IMR-90 (cell line): ENCODE data around the gene SARNP. TPM values are rescaled to one million over a fixed set of nuclear protein-coding genes. Genes with fewer than 3 reads are reported as not detected.

Source experiments
- ATAC-seq: fragments of 200-7000 bp; cut with Tn5 transposase; 2 replicates; pipeline ENCODE4 v1.9.1; 2020; ENCODE audit warnings: low read depth, mild to moderate bottlenecking, moderate library complexity
- BruUV-seq: library from RNA; stranded (reverse); fragments of 400-500 nt; replicated peaks from 2 replicates; lab custom pipeline; 2021; lab: Mats Ljungman, UMichigan
- CTCF ChIA-PET: fragments of 300-600 bp; formaldehyde crosslinking; extraction: SDS; loops from one replicate; lab custom pipeline; 2021; ENCODE audit warnings: antibody characterized with exemption; lab: Yijun Ruan, JAX
- POLR2A ChIA-PET: fragments of 300-600 bp; sonication (Branson Sonifier 250); formaldehyde crosslinking; loops from one replicate; lab custom pipeline; 2022; ENCODE audit warnings: antibody characterized with exemption; ENCODE audit not compliant: unreplicated experiment; lab: Charles Lee
- DNase-seq: peaks from one replicate; pipeline ENCODE4 v3.0.0; 2013
- H2AFZ ChIP-seq: replicated peaks from 2 replicates; pipeline ENCODE3; 2013; ENCODE audit warnings: low read length, mild to moderate bottlenecking; ENCODE audit not compliant: poor library complexity
- H2AK5ac ChIP-seq: 2 replicates; pipeline ENCODE4 v1.6.1; 2013; ENCODE audit warnings: low read depth, low read length, inconsistent platforms
- H2AK9ac ChIP-seq: replicated peaks from 2 replicates; pipeline ENCODE3; 2013; ENCODE audit warnings: mild to moderate bottlenecking, low read depth, low read length, moderate library complexity; ENCODE audit not compliant: poor library complexity
- H2BK120ac ChIP-seq: 2 replicates; pipeline ENCODE4 v1.6.1; 2013; ENCODE audit warnings: low read depth, low read length, inconsistent platforms
- H2BK15ac ChIP-seq: 3 replicates; pipeline ENCODE4 v1.6.1; 2013; ENCODE audit warnings: low read depth, low read length, inconsistent platforms
- H2BK20ac ChIP-seq: 2 replicates; pipeline ENCODE4 v1.6.1; 2013; ENCODE audit warnings: low read depth, mild to moderate bottlenecking, inconsistent platforms, low read length, moderate library complexity
- H2BK5ac ChIP-seq: 2 replicates; pipeline ENCODE4 v1.6.1; 2013; ENCODE audit warnings: mild to moderate bottlenecking, low read depth, low read length, inconsistent platforms; ENCODE audit not compliant: poor library complexity, severe bottlenecking
- H3K14ac ChIP-seq: replicated peaks from 2 replicates; pipeline ENCODE4 v1.6.1; 2013; ENCODE audit warnings: low read depth, low read length, inconsistent platforms
- H3K18ac ChIP-seq: 2 replicates; pipeline ENCODE4 v1.6.1; 2013; ENCODE audit warnings: low read depth, low read length, control low read depth
- H3K23ac ChIP-seq: 2 replicates; pipeline ENCODE4 v1.6.1; 2013; ENCODE audit warnings: low read depth, low read length, inconsistent platforms
- H3K27ac ChIP-seq: 2 replicates; pipeline ENCODE4 v1.5.1; 2013; ENCODE audit warnings: mild to moderate bottlenecking, control low read depth, low read length; ENCODE audit not compliant: insufficient read depth
- H3K27me3 ChIP-seq: 2 replicates; pipeline ENCODE4 v1.6.1; 2013; ENCODE audit warnings: low read length; ENCODE audit not compliant: control insufficient read depth, insufficient read depth
- H3K36me3 ChIP-seq: 2 replicates; pipeline ENCODE4 v1.6.1; 2013; ENCODE audit warnings: low read length, mixed read lengths; ENCODE audit not compliant: control insufficient read depth, insufficient read depth
- H3K4ac ChIP-seq: 2 replicates; pipeline ENCODE4 v1.6.1; 2013; ENCODE audit warnings: low read depth, low read length, inconsistent platforms
- H3K4me1 ChIP-seq: 2 replicates; pipeline ENCODE4 v1.6.1; 2013; ENCODE audit warnings: low read length, mixed read lengths; ENCODE audit not compliant: control insufficient read depth, insufficient read depth
- H3K4me2 ChIP-seq: 2 replicates; pipeline ENCODE4 v1.6.1; 2013; ENCODE audit warnings: low read depth, mild to moderate bottlenecking, control low read depth, low read length, moderate library complexity
- H3K4me3 ChIP-seq: 2 replicates; pipeline ENCODE4 v1.5.1; 2013; ENCODE audit warnings: low read depth, mild to moderate bottlenecking, control low read depth, low read length, moderate library complexity; ENCODE audit not compliant: insufficient read depth
- H3K56ac ChIP-seq: 2 replicates; pipeline ENCODE4 v1.6.1; 2013; ENCODE audit warnings: low read length, inconsistent platforms; ENCODE audit not compliant: insufficient read depth; ENCODE audit errors: extremely low read depth
- H3K79me1 ChIP-seq, 2 experiments: 2 replicates each; pipeline ENCODE4 v1.6.1; 2013; ENCODE audit warnings: low read length in 2 of 2, inconsistent platforms in 1 of 2, low read depth in 1 of 2
- H3K9ac ChIP-seq: 2 replicates; pipeline ENCODE4 v1.6.1; 2013; ENCODE audit warnings: low read depth, low read length, control low read depth
- H3K9me1 ChIP-seq: 2 replicates; pipeline ENCODE4 v1.6.1; 2013; ENCODE audit warnings: low read length, inconsistent platforms; ENCODE audit not compliant: insufficient read depth
- H3K9me3 ChIP-seq: 2 replicates; pipeline ENCODE4 v1.6.1; 2013; ENCODE audit warnings: low read length; ENCODE audit not compliant: control insufficient read depth, insufficient read depth
- H4K20me1 ChIP-seq: 2 replicates; pipeline ENCODE4 v1.6.1; 2013; ENCODE audit warnings: low read length, inconsistent platforms; ENCODE audit not compliant: insufficient read depth
- H4K5ac ChIP-seq: 2 replicates; pipeline ENCODE4 v1.6.1; 2013; ENCODE audit warnings: mild to moderate bottlenecking, low read depth, low read length, control low read depth
- H4K8ac ChIP-seq, 2 experiments: 2 replicates each; pipeline ENCODE4 v1.6.1; 2013; ENCODE audit warnings: low read depth in 2 of 2, low read length in 2 of 2, control low read depth in 1 of 2, inconsistent platforms in 1 of 2
- H4K91ac ChIP-seq: 2 replicates; pipeline ENCODE4 v1.6.1; 2013; ENCODE audit warnings: low read depth, low read length, inconsistent platforms; ENCODE audit not compliant: insufficient read depth
- BHLHE40 ChIP-seq: fragments of 150-350 bp; IDR thresholded peaks from 2 replicates; pipeline ENCODE4 v1.6.1; 2016; ENCODE audit warnings: mild to moderate bottlenecking, low read depth, low read length
- CHD1 ChIP-seq: IDR thresholded peaks from 2 replicates; pipeline ENCODE4 v1.6.1; 2012; ENCODE audit warnings: low read depth, low read length, improper control_type of control experiment
- NFE2L2 ChIP-seq: fragments of 150-350 bp; IDR thresholded peaks from 2 replicates; pipeline ENCODE4 v1.6.1; 2016; ENCODE audit warnings: low read depth, mild to moderate bottlenecking, low read length
- POLR2A ChIP-seq: IDR thresholded peaks from 2 replicates; pipeline ENCODE4 v1.6.1; 2012; ENCODE audit warnings: mild to moderate bottlenecking, low read depth, low read length
- RFX5 ChIP-seq: IDR thresholded peaks from 2 replicates; pipeline ENCODE4 v1.8.0; 2012; ENCODE audit warnings: low read depth, mild to moderate bottlenecking, low read length, moderate library complexity
- WGBS, 2 experiments: methylation state at CpG; one replicate each; pipeline versions ENCODE4 v1.1.5 to v1.1.7; 2013; ENCODE audit warnings: missing lambda C conversion rate in 2 of 2; ENCODE audit not compliant: insufficient read length in 1 of 2; ENCODE audit errors: extremely low coverage in 2 of 2; 5-methylcytosine and 5-hydroxymethylcytosine counted together
- dilution Hi-C: fragments of 300-500 bp; cut with HindIII; formaldehyde crosslinking; loops from one replicate; pipeline ENCODE4 v1.14.3; 2018; ENCODE audit warnings: low sequenced_read_pairs; ENCODE audit not compliant: unreplicated experiment
- in situ Hi-C: fragments of 300-500 bp; cut with MboI; formaldehyde crosslinking; loops from 3 replicates; pipeline ENCODE4 v1.14.3; 2019; ENCODE audit warnings: low sequenced_read_pairs, inconsistent platforms, mixed read lengths
- intact Hi-C: fragments of 100-400 bp; cut with micrococcal nuclease; formaldehyde crosslinking; loops from 2 replicates; pipeline ENCODE4 v1.10.0; 2022
- polyA plus RNA-seq, 3 experiments: library from polyadenylated mRNA; depleted of rRNA; stranded (reverse); fragments of >200 nt; gene quantifications; 2 replicates each; pipeline ENCODE4 v1.2.3, GENCODE V29; 2012; ENCODE audit warnings: low replicate concordance in 1 of 3
- total RNA-seq: library from RNA; depleted of rRNA; stranded (reverse); fragments of >200 nt; gene quantifications from 2 replicates; pipeline ENCODE4 v1.2.3, GENCODE V29; 2012
- TF ChIP-seq, protein P1 (sequence below): conservative IDR thresholded peaks from 2 replicates; pipeline ENCODE4 v1.5.1; 2012; ENCODE audit warnings: mild to moderate bottlenecking, low read depth, low read length, improper control_type of control experiment
- TF ChIP-seq, protein P2 (sequence below): fragments of 150-350 bp; IDR thresholded peaks from 2 replicates; pipeline ENCODE4 v1.6.1; 2017; ENCODE audit warnings: mild to moderate bottlenecking, antibody characterized with exemption, low read length, low read depth
- TF ChIP-seq, protein P3 (sequence below): fragments of 150-350 bp; IDR thresholded peaks from 2 replicates; pipeline ENCODE4 v1.6.1; 2016; ENCODE audit warnings: low read depth, mild to moderate bottlenecking, low read length, moderate library complexity, borderline replicate concordance

SARNP gene
- total and polyA plus RNA-seq, 2 of the 4 experiments (the other 2 are of a cell fraction): 46.8 to 103 TPM

DNA sequence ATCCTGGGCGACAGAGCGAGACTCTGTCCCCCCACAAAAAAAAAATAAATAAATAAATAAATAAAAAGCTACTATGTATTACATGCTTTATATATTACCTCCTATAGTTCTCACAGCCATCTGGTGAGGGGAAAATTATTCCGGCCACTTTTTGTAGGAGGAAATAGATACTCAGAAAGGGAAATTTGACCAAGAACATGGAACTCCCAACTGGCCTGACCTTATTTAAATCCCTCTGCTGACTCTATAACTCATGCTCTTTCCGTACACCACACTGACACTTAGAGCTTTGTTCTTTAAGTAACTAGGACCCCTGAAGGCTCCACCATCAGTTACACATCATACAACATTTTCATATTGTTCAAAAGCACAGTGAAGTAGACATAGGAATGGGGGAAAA, 27.4 kb upstream of the SARNP start:
- Histone ChIP-seq H2BK120ac (no peak overlapping the region), H3K79me1 (peaks cover 17 to 33% of the 10 kb centered on the region in 2 experiments), H3K9me1 (peaks cover 23% of the 10 kb centered on the region), H3K4ac (no peak overlapping the region), H3K27me3 (no peaks in the 10 kb centered on the region), H3K9ac (no peak overlapping the region), H3K56ac (no peak overlapping the region), H4K8ac (no peak overlapping the region), H2AFZ (no peak overlapping the region), H3K4me3 (no peak overlapping the region), H3K18ac (no peak overlapping the region), H4K5ac (no peak overlapping the region), H3K36me3 (peaks cover 7% of the 10 kb centered on the region), H3K9me3 (no peaks in the 10 kb centered on the region), H2AK5ac (peak overlapping the region; percentile 66; the same call in 1 of the 2 replicates), H3K23ac (no peak overlapping the region), H4K91ac (no peak overlapping the region), H2AK9ac (no peak overlapping the region), H3K4me1 (peaks cover 21% of the 10 kb centered on the region), H2BK20ac (no peak overlapping the region), H2BK5ac (no peak overlapping the region), H4K20me1 (no peaks in the 10 kb centered on the region), H3K27ac (no peak overlapping the region), H3K14ac (no peak overlapping the region), H2BK15ac (0 out of 3 replicates have a peak overlapping the region, but pooled peaks have one; percentile 50), H3K4me2 (no peak overlapping the region)
- POLR2A ChIA-PET: no interaction called here
- dilution Hi-C loops (no loop called here), in situ Hi-C loops (no loop called here), intact Hi-C loops (no loop called here)
- DNase-seq: no peak
- no CpG with 5 or more reads among the region's 4 CpGs for WGBS, 2 experiments
- TF ChIP-seq, protein P1, sequence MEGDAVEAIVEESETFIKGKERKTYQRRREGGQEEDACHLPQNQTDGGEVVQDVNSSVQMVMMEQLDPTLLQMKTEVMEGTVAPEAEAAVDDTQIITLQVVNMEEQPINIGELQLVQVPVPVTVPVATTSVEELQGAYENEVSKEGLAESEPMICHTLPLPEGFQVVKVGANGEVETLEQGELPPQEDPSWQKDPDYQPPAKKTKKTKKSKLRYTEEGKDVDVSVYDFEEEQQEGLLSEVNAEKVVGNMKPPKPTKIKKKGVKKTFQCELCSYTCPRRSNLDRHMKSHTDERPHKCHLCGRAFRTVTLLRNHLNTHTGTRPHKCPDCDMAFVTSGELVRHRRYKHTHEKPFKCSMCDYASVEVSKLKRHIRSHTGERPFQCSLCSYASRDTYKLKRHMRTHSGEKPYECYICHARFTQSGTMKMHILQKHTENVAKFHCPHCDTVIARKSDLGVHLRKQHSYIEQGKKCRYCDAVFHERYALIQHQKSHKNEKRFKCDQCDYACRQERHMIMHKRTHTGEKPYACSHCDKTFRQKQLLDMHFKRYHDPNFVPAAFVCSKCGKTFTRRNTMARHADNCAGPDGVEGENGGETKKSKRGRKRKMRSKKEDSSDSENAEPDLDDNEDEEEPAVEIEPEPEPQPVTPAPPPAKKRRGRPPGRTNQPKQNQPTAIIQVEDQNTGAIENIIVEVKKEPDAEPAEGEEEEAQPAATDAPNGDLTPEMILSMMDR: no peak
- TF ChIP-seq, protein P2, sequence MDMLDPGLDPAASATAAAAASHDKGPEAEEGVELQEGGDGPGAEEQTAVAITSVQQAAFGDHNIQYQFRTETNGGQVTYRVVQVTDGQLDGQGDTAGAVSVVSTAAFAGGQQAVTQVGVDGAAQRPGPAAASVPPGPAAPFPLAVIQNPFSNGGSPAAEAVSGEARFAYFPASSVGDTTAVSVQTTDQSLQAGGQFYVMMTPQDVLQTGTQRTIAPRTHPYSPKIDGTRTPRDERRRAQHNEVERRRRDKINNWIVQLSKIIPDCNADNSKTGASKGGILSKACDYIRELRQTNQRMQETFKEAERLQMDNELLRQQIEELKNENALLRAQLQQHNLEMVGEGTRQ: no peak
- TF ChIP-seq BHLHE40: no peak
- TF ChIP-seq, protein P3, sequence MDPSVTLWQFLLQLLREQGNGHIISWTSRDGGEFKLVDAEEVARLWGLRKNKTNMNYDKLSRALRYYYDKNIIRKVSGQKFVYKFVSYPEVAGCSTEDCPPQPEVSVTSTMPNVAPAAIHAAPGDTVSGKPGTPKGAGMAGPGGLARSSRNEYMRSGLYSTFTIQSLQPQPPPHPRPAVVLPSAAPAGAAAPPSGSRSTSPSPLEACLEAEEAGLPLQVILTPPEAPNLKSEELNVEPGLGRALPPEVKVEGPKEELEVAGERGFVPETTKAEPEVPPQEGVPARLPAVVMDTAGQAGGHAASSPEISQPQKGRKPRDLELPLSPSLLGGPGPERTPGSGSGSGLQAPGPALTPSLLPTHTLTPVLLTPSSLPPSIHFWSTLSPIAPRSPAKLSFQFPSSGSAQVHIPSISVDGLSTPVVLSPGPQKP: no peak
- TF ChIP-seq POLR2A: no peak
- TF ChIP-seq RFX5: no peak
- no peak for TF ChIP-seq NFE2L2
- no peak for TF ChIP-seq CHD1
- CTCF ChIA-PET: no interaction called here
- no TSS peak for BruUV-seq
- no peak for ATAC-seq
